GM13977 (cell line): ENCODE data around the gene LIMS2.

Experiments
- DNase-seq: peaks from one replicate; pipeline ENCODE4 v3.0.0; 2012; ENCODE audit warnings: low spot score
- CTCF ChIP-seq: IDR thresholded peaks from 2 replicates; pipeline ENCODE4 v1.5.1; 2012; ENCODE audit warnings: mild to moderate bottlenecking, control low read depth; ENCODE audit not compliant: insufficient read depth; ENCODE audit errors: extremely low read depth, missing control alignments
- in situ Hi-C: fragments of 300-500 bp; cut with MboI; formaldehyde crosslinking; loops from one replicate; pipeline ENCODE4 v1.12.0; 2022; ENCODE audit warnings: low sequenced_read_pairs, low pct_unique_long_range_greater_than_20kb, mixed read lengths, inconsistent platforms; ENCODE audit not compliant: unreplicated experiment

The LIMS2 gene

GRCh38 chr2:127701651-127702394, 26.5 kb upstream of the LIMS2 start:
- peak; percentile 16 for TF ChIP-seq CTCF
- peak; percentile 87 for DNase-seq
- in situ Hi-C loops, result no loop called here

GRCh38 chr2:127701193-127701650, 25.9 kb upstream of the LIMS2 start, which contains the start of gene SFT2D3:
SFT2D3 (plus strand) TSS chr2:127701497; CDS start chr2:127701529, 32 bp downstream.
- TF ChIP-seq CTCF, result no peak
- in situ Hi-C loops, result no loop called here
- DNase-seq, result peak; percentile 98

DNA sequence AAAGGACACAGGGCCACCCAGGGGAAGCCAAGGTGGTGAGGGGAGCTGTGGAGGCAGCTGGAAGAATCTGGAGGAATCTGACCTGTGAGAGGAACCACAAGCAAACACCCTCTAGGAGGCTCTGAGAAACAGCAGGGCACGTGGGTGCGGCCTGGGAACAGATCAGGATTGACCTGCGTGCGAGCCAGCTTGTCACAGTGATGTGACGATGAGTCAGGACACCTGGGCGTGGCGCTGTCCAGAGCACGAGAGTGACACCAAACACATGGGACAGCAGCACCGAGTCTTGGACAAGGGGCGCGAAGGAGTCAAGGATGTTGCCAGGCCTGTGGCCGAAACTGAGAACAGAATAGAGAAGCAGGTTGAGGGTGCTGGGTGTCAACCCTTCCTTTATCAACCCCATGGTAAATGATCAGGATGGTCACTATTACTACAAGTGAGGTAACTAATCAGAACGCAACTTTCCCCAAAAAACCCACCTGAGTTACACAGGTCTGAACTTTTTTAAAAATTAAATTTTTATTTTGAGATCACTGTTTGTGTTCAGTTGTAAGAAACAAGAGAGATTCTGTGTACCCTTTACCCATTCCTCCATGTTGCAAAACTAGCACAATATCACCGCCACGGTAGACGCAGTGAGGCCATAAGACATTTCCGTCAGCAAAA, 25.3 kb upstream of the LIMS2 start:
- in situ Hi-C loops, result no loop called here
- peak; percentile 70 for DNase-seq
- no peak for TF ChIP-seq CTCF

DNA sequence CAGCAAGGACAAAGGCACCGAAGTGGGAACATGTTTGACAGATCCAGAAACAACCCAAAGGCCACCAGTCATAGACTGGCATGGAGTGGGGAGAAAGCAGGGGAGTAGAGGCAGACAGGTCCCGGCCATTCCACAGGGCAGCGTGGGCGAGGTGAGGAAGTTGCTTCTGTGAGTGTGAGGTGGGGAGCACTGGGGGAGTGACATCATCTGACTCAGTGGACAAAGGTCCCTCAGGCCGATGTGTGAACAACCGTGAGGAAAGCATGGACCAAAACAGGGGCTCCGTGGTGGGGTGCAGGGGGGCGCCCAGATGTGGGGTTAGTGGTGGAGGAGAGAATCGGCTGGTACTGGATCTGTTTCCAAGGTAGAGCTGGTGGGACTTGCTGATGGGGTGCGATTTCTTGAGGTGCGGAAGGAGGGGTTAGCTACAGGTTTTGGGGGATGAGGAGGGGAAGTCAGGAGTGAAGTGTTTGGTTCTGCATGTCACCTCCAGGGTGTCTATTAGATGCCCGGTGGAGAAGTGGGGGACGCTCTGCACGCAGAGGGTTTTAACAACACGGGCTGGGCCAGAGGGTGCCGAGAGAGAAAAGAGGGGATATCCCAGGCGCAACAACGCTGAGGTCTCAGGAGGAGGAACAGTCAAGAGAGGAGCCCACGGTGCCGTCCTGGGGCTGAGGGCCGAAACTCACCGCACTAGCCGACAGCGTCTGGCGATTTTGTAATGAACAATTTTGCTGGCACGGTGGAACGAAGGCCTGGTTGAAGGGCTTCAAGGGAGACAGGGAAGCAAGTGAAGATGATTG, 23.4 kb upstream of the LIMS2 start:
- no peak for DNase-seq
- TF ChIP-seq CTCF, result no peak
- in situ Hi-C loops, result no loop called here

GRCh38 chr2:127697482-127698180, 22.3 kb upstream of the LIMS2 start:
- DNase-seq, result no peak
- in situ Hi-C loops, result no loop called here
- TF ChIP-seq CTCF, result no peak
